Measurements from ENCODE around the gene CITED4. TPM values are rescaled to one million over a fixed set of nuclear protein-coding genes. Genes with fewer than 3 reads are reported as not detected.

The CITED4 gene
- total RNA-seq, 1 donor from 2014 or later: 30.5 TPM

- no peaks in the 10 kb centered on the region for H3K9me3 Mint-ChIP-seq (ENCODE audit: low read depth)
- H3K27ac Mint-ChIP-seq (ENCODE audit: unreplicated experiment): no peak overlapping the region
- peaks cover 22% of the 10 kb centered on the region for H3K4me1 Mint-ChIP-seq (ENCODE audit: low read depth)
- H3K27me3 Mint-ChIP-seq (ENCODE audit: low read depth): no peaks in the 10 kb centered on the region
- no peak for DNase-seq (ENCODE audit: low spot score)
- H3K36me3 Mint-ChIP-seq (ENCODE audit: low read depth): no peaks in the 10 kb centered on the region
- TF ChIP-seq CTCF (IDR thresholded peaks at IDR 0.05): no peak
- no peak overlapping the region for H3K4me3 Mint-ChIP-seq (ENCODE audit: unreplicated experiment)
These were observed 4.4 kb downstream of the CITED4 start for GRCh38 chr1:40857737-40858136.

- peaks cover 18% of the 10 kb centered on the region for H3K4me1 Mint-ChIP-seq (ENCODE audit: low read depth)
- no peak for TF ChIP-seq CTCF (IDR thresholded peaks at IDR 0.05)
- H3K27me3 Mint-ChIP-seq (ENCODE audit: low read depth): no peaks in the 10 kb centered on the region
- no peak for DNase-seq (ENCODE audit: low spot score)
- no peaks in the 10 kb centered on the region for H3K9me3 Mint-ChIP-seq (ENCODE audit: low read depth)
- H3K36me3 Mint-ChIP-seq (ENCODE audit: low read depth): no peaks in the 10 kb centered on the region
- no peak overlapping the region for H3K27ac Mint-ChIP-seq (ENCODE audit: unreplicated experiment)
- H3K4me3 Mint-ChIP-seq (ENCODE audit: unreplicated experiment): no peak overlapping the region
These were observed 5.4 kb downstream of the CITED4 start for GRCh38 chr1:40856656-40857302.

- Mint-ChIP-seq H3K4me1 (ENCODE audit: low read depth) (peaks cover 18% of the 10 kb centered on the region), H3K9me3 (ENCODE audit: low read depth) (no peaks in the 10 kb centered on the region), H3K36me3 (ENCODE audit: low read depth) (no peaks in the 10 kb centered on the region), H3K27me3 (ENCODE audit: low read depth) (no peaks in the 10 kb centered on the region), H3K4me3 (ENCODE audit: unreplicated experiment) (no peak overlapping the region), H3K27ac (ENCODE audit: unreplicated experiment) (no peak overlapping the region)
- no peak for DNase-seq (ENCODE audit: low spot score)
- no peak for TF ChIP-seq CTCF (IDR thresholded peaks at IDR 0.05)
These were observed 6.0 kb downstream of the CITED4 start for GRCh38 chr1:40856116-40856515.

GRCh38 chr1:40855513-40855912, 6.7 kb downstream of the CITED4 start:
- no peak for DNase-seq (ENCODE audit: low spot score)
- Mint-ChIP-seq H3K27me3 (ENCODE audit: low read depth) (no peaks in the 10 kb centered on the region), H3K9me3 (ENCODE audit: low read depth) (no peaks in the 10 kb centered on the region), H3K36me3 (ENCODE audit: low read depth) (no peaks in the 10 kb centered on the region), H3K27ac (ENCODE audit: unreplicated experiment) (no peak overlapping the region), H3K4me1 (ENCODE audit: low read depth) (peaks cover 12% of the 10 kb centered on the region), H3K4me3 (ENCODE audit: unreplicated experiment) (no peak overlapping the region)
- peak; percentile 63 for TF ChIP-seq CTCF (IDR thresholded peaks at IDR 0.05)

- H3K4me1 Mint-ChIP-seq (ENCODE audit: low read depth): peaks cover under 1% of the 10 kb centered on the region
- H3K9me3 Mint-ChIP-seq (ENCODE audit: low read depth): no peaks in the 10 kb centered on the region
- no peak overlapping the region for H3K4me3 Mint-ChIP-seq (ENCODE audit: unreplicated experiment)
- TF ChIP-seq CTCF (IDR thresholded peaks at IDR 0.05): no peak
- no peaks in the 10 kb centered on the region for H3K36me3 Mint-ChIP-seq (ENCODE audit: low read depth)
- H3K27ac Mint-ChIP-seq (ENCODE audit: unreplicated experiment): no peak overlapping the region
- DNase-seq (ENCODE audit: low spot score): no peak
- H3K27me3 Mint-ChIP-seq (ENCODE audit: low read depth): no peaks in the 10 kb centered on the region
These were observed 8.3 kb downstream of the CITED4 start for GRCh38 chr1:40853885-40854170.

All from chondrocyte (in vitro differentiated cells).